SK-N-SH (cell line): Measurements from ENCODE around the gene RPA3. TPM values are rescaled to one million over a fixed set of nuclear protein-coding genes. Genes with fewer than 3 reads are reported as not detected.

Experiments
- CTCF ChIA-PET: fragments of 300-600, 350-600 bp; formaldehyde crosslinking; extraction: SDS; loops from one replicate; lab custom pipeline; 2021; lab: Yijun Ruan, JAX
- POLR2A ChIA-PET: fragments of 350-600 bp; sonication (Branson Sonifier 250); formaldehyde crosslinking; extraction: SDS; loops from one replicate; lab custom pipeline; 2020; ENCODE audit warnings: antibody characterized with exemption, inconsistent platforms; lab: Yijun Ruan, JAX
- DNase-seq: peaks from one replicate; pipeline ENCODE4 v3.0.0; 2012
- H2AFZ ChIP-seq: fragments of 200-600 bp; sonication (generic); 2 replicates; pipeline ENCODE4 v1.8.1; 2016; ENCODE audit warnings: antibody characterized with exemption, mild to moderate bottlenecking, low read depth
- H3F3A ChIP-seq: fragments of 200-600 bp; sonication (generic); replicated peaks from 2 replicates; pipeline ENCODE3; 2016; ENCODE audit warnings: antibody characterized with exemption, mild to moderate bottlenecking; ENCODE audit not compliant: insufficient read depth
- H3K27ac ChIP-seq, 2 experiments: fragments of 200-500 bp in 1 of 2; fragments of 200-600 bp in 1 of 2; sonication (Bioruptor generic) in 1 of 2; sonication (generic), shearing (Covaris generic) in 1 of 2; 2 replicates each; pipeline versions ENCODE4 v1.5.1 to v1.6.1; 2014 to 2016; ENCODE audit warnings: low read depth in 2 of 2, inconsistent platforms in 1 of 2, low read length in 1 of 2, mild to moderate bottlenecking in 1 of 2, mixed read lengths in 1 of 2
- H3K27me3 ChIP-seq: fragments of 200-600 bp; sonication (generic), shearing (Covaris generic); 2 replicates; pipeline ENCODE4 v1.6.1; 2016; ENCODE audit warnings: mixed run types; ENCODE audit not compliant: insufficient read depth
- H3K36me3 ChIP-seq, 2 experiments: fragments of 200-500 bp in 1 of 2; fragments of 200-600 bp in 1 of 2; sonication (Bioruptor generic) in 1 of 2; sonication (generic) in 1 of 2; replicated peaks in 1 of 2; 2 replicates each; pipeline versions ENCODE3 to v1.5.1; 2014 to 2016; ENCODE audit warnings: low read length in 1 of 2, mild to moderate bottlenecking in 1 of 2; ENCODE audit not compliant: insufficient read depth in 2 of 2, control insufficient read depth in 1 of 2
- H3K4me1 ChIP-seq, 2 experiments: fragments of 200-500 bp in 1 of 2; fragments of 200-600 bp in 1 of 2; sonication (Bioruptor generic) in 1 of 2; sonication (generic), shearing (Covaris generic) in 1 of 2; 2 replicates each; pipeline versions ENCODE4 v1.5.1 to v1.6.1; 2014 to 2016; ENCODE audit warnings: low read depth in 1 of 2, low read length in 1 of 2, mixed run types in 1 of 2; ENCODE audit not compliant: insufficient read depth in 2 of 2, control insufficient read depth in 1 of 2
- H3K4me2 ChIP-seq: fragments of 200-600 bp; sonication (generic), shearing (Covaris generic); 2 replicates; pipeline ENCODE4 v1.6.1; 2017; ENCODE audit warnings: mixed run types
- H3K4me3 ChIP-seq, 2 experiments: fragments of 200-500 bp in 1 of 2; fragments of 200-600 bp in 1 of 2; sonication (Bioruptor generic) in 1 of 2; sonication (generic), shearing (Covaris generic) in 1 of 2; 2 replicates each; pipeline versions ENCODE4 v1.5.1 to v1.8.1; 2014 to 2016; ENCODE audit warnings: low read depth in 2 of 2, inconsistent platforms in 1 of 2, low read length in 1 of 2, mild to moderate bottlenecking in 1 of 2, mixed read lengths in 1 of 2, moderate library complexity in 1 of 2
- H3K79me2 ChIP-seq: fragments of 200-600 bp; sonication (generic); 2 replicates; pipeline ENCODE4 v1.8.1; 2017; ENCODE audit warnings: mild to moderate bottlenecking; ENCODE audit not compliant: insufficient read depth
- H3K9ac ChIP-seq: fragments of 200-600 bp; sonication (generic); 2 replicates; pipeline ENCODE4 v1.6.1; 2017; ENCODE audit warnings: mixed run types
- H3K9me2 ChIP-seq: fragments of 200-600 bp; sonication (generic); 2 replicates; pipeline ENCODE4 v1.6.1; 2017; ENCODE audit warnings: mixed run types
- H3K9me3 ChIP-seq: fragments of 200-600 bp; sonication (generic); 2 replicates; pipeline ENCODE4 v1.6.1; 2017; ENCODE audit warnings: mixed run types, mild to moderate bottlenecking, moderate library complexity
- H4K20me1 ChIP-seq: fragments of 200-600 bp; sonication (generic); 2 replicates; pipeline ENCODE4 v1.6.1; 2017; ENCODE audit warnings: mild to moderate bottlenecking, mixed run types; ENCODE audit not compliant: insufficient read depth
- CHD2 ChIP-seq: fragments of 150-350 bp; IDR thresholded peaks from 2 replicates; pipeline ENCODE4 v1.6.1; 2018; ENCODE audit warnings: low read length; ENCODE audit not compliant: partially characterized antibody
- EZH2phosphoT487 ChIP-seq: fragments of 200-600 bp; sonication (generic); IDR thresholded peaks from 2 replicates; pipeline ENCODE4 v1.6.1; 2017; ENCODE audit warnings: low read depth, mixed run types, mild to moderate bottlenecking, antibody characterized with exemption, moderate library complexity, borderline replicate concordance
- FOXM1 ChIP-seq: IDR thresholded peaks from 2 replicates; pipeline ENCODE4 v1.4.0; 2012; ENCODE audit warnings: low read depth, mild to moderate bottlenecking
- GABPA ChIP-seq: IDR thresholded peaks from 2 replicates; pipeline ENCODE4 v1.4.0; 2012; ENCODE audit warnings: low read depth, mild to moderate bottlenecking
- JUND ChIP-seq: IDR thresholded peaks from 2 replicates; pipeline ENCODE4 v1.4.0; 2012
- MAX ChIP-seq: IDR thresholded peaks from 2 replicates; pipeline ENCODE4 v1.4.0; 2012; ENCODE audit warnings: low read depth
- NRF1 ChIP-seq: IDR thresholded peaks from 2 replicates; pipeline ENCODE4 v1.6.1; 2012; ENCODE audit warnings: low read depth, mild to moderate bottlenecking, low read length
- PBX3 ChIP-seq: IDR thresholded peaks from 2 replicates; pipeline ENCODE4; 2012
- POLR2AphosphoS5 ChIP-seq: IDR thresholded peaks from 2 replicates; pipeline ENCODE4 v1.6.1; 2012; ENCODE audit warnings: low read depth, low read length
- RAD21 ChIP-seq: IDR thresholded peaks from 2 replicates; pipeline ENCODE4 v1.6.1; 2012; ENCODE audit warnings: mild to moderate bottlenecking, low read length
- REST ChIP-seq: IDR thresholded peaks from 2 replicates; pipeline ENCODE4 v1.6.1; 2012; ENCODE audit warnings: mild to moderate bottlenecking, low read depth, low read length, moderate library complexity
- SMC3 ChIP-seq: IDR thresholded peaks from 2 replicates; pipeline ENCODE4 v1.6.1; 2012; ENCODE audit warnings: low read depth, low read length, improper control_type of control experiment
- TCF12 ChIP-seq: IDR thresholded peaks from 2 replicates; pipeline ENCODE4 v1.4.0; 2012
- USF2 ChIP-seq: fragments of 150-350 bp; IDR thresholded peaks from 2 replicates; pipeline ENCODE4 v1.6.1; 2017; ENCODE audit warnings: antibody characterized with exemption, low read length, low read depth, borderline replicate concordance
- ZBTB33 ChIP-seq: IDR thresholded peaks from 2 replicates; pipeline ENCODE4 v1.4.0; 2012; ENCODE audit warnings: low read depth, borderline replicate concordance
- WGBS: methylation state at CpG from one replicate; pipeline ENCODE4 v1.1.6; 2017; ENCODE audit warnings: low lambda C conversion rate; 5-methylcytosine and 5-hydroxymethylcytosine counted together
- polyA plus RNA-seq, 3 experiments: library from polyadenylated mRNA; depleted of rRNA; stranded (reverse); fragments of >200 nt; gene quantifications; 2 replicates each; pipeline ENCODE4 v1.2.3, GENCODE V29; 2012

The RPA3 gene
- polyA plus RNA-seq, 1 of the 3 experiments (the other 2 are of a cell fraction), result 39.0 TPM

GRCh38 chr7:7740037-7740355 lies 21.6 kb upstream of the RPA3 start (continued):
- TF ChIP-seq ZBTB33 (no peak), SMC3 (no peak)

- 97% methylated on average over 4 of the region's 4 CpGs for whole genome bisulfite sequencing
- Histone ChIP-seq H3F3A (no peaks in the 10 kb centered on the region), H3K9ac (no peak overlapping the region), H3K36me3 (no peaks in the 10 kb centered on the region), H3K79me2 (no peaks in the 10 kb centered on the region), H3K27ac (no peak overlapping the region), H2AFZ (no peak overlapping the region), H3K4me3 (no peak overlapping the region), H3K27me3 (no peaks in the 10 kb centered on the region), H4K20me1 (no peaks in the 10 kb centered on the region), H3K4me1 (peaks cover 0 to 5% of the 10 kb centered on the region in 2 experiments; a peak in 1 of 4 replicates), H3K9me2 (no peaks in the 10 kb centered on the region), H3K4me2 (no peak overlapping the region), H3K9me3 (no peaks in the 10 kb centered on the region)
- ChIA-PET POLR2A (no interaction called here), CTCF (interaction anchor here (0.5 to 2.6 kb wide), 6 partner anchors 12 to 203 kb away, joined by 3 to 11 read pairs (median 4); no protein-coding TSS in a partner anchor)
- DNase-seq, result no peak
- TF ChIP-seq POLR2AphosphoS5, result no peak
- TF ChIP-seq PBX3, result no peak
- no peak for TF ChIP-seq REST
Measured at GRCh38 chr7:7739204-7740036, 21.0 kb upstream of the RPA3 start.

- ChIA-PET CTCF (interaction anchor here (1.4 to 2.6 kb wide), 6 partner anchors 10 to 57 kb away, joined by 3 to 11 read pairs (median 5); no protein-coding TSS in a partner anchor), POLR2A (interaction anchor here (0.6 kb wide), 1 partner anchor 574 kb away, joined by 4 read pairs; no protein-coding TSS in a partner anchor)
- H3K36me3 ChIP-seq, result no peaks in the 10 kb centered on the region
- H3K4me1 ChIP-seq, result peaks cover 0 to 5% of the 10 kb centered on the region in 2 experiments; a peak in 1 of 4 replicates
- DNase-seq, result no peak
- no peaks in the 10 kb centered on the region for H3K9me2 ChIP-seq
- H3K27ac ChIP-seq, result no peak overlapping the region
- H4K20me1 ChIP-seq, result no peaks in the 10 kb centered on the region
- H3K4me2 ChIP-seq, result no peak overlapping the region
- H2AFZ ChIP-seq, result no peak overlapping the region
- H3F3A ChIP-seq, result no peaks in the 10 kb centered on the region
- no peaks in the 10 kb centered on the region for H3K9me3 ChIP-seq
- H3K4me3 ChIP-seq, result no peak overlapping the region
- H3K79me2 ChIP-seq, result no peaks in the 10 kb centered on the region
- H3K27me3 ChIP-seq, result no peaks in the 10 kb centered on the region
- no peak overlapping the region for H3K9ac ChIP-seq
- WGBS, result 91% methylated on average over 3 of the region's 3 CpGs
- TF ChIP-seq NRF1, result no peak
- TF ChIP-seq JUND, result no peak
- TF ChIP-seq PBX3, result no peak
- no peak for TF ChIP-seq CHD2
- no peak for TF ChIP-seq TCF12
- TF ChIP-seq MAX, result no peak
- TF ChIP-seq POLR2AphosphoS5, result no peak
- no peak for TF ChIP-seq FOXM1
- no peak for TF ChIP-seq GABPA
- no peak for TF ChIP-seq USF2
- no peak for TF ChIP-seq RAD21
- no peak for TF ChIP-seq EZH2phosphoT487
Measured at GRCh38 chr7:7738622-7739021, 20.2 kb upstream of the RPA3 start.
